ENCODE data around the gene LIM2. TPM values are rescaled to one million over a fixed set of nuclear protein-coding genes. Genes with fewer than 3 reads are reported as not detected.

LIM2 gene
- total RNA-seq, 2 experiments from 2014 or later, result not detected

- POLR2A ChIA-PET, result no interaction called here
- H3K4me1 ChIP-seq (ENCODE audit: insufficient read depth, low read length, poor library complexity, severe bottlenecking), result peaks cover 19% of the 10 kb centered on the region
- H3K36me3 ChIP-seq (ENCODE audit: insufficient read depth, low read length), result no peaks in the 10 kb centered on the region
- TF ChIP-seq EZH2phosphoT487 (IDR thresholded peaks at IDR 0.05; ENCODE audit: borderline replicate concordance, low read depth, low read length) (no peak), CTCF (conservative IDR thresholded peaks at IDR 0.05; ENCODE audit: low read length) (no peak)
- H3K9me2 ChIP-seq (ENCODE audit: insufficient read depth, low read length), result no peaks in the 10 kb centered on the region
- intact Hi-C loops (cut with micrococcal nuclease; ENCODE audit: unreplicated experiment), result no loop called here
- H4K20me1 ChIP-seq (ENCODE audit: insufficient read depth, low read length), result no peaks in the 10 kb centered on the region
- no peak overlapping the region for H2AFZ ChIP-seq (ENCODE audit: low read length)
- no peak overlapping the region for H3K4me3 ChIP-seq (ENCODE audit: low read depth, low read length, poor library complexity, severe bottlenecking)
- DNase-seq (ENCODE audit: low spot score), result no peak
- H3K79me2 ChIP-seq (ENCODE audit: insufficient read depth, low read depth, low read length), result no peaks in the 10 kb centered on the region
- H3K27ac ChIP-seq (ENCODE audit: low read depth, low read length, poor library complexity, severe bottlenecking), result no peak overlapping the region
- H3K9me3 ChIP-seq (ENCODE audit: low read length), result no peaks in the 10 kb centered on the region
- no TSS peak for BruUV-seq (replicated peaks)
- H3K4me2 ChIP-seq (ENCODE audit: low read length), result no peak overlapping the region
- CTCF ChIA-PET (ENCODE audit: unreplicated experiment), result no interaction called here
These were observed 16.5 kb downstream of the LIM2 start for GRCh38 chr19:51371186-51371690.

GRCh38 chr19:51370230-51370629 lies 17.5 kb downstream of the LIM2 start:
- Histone ChIP-seq H3K4me3 (ENCODE audit: low read depth, low read length, poor library complexity, severe bottlenecking) (no peak overlapping the region), H3K4me2 (ENCODE audit: low read length) (no peak overlapping the region), H3K9me2 (ENCODE audit: insufficient read depth, low read length) (no peaks in the 10 kb centered on the region), H3K4me1 (ENCODE audit: insufficient read depth, low read length, poor library complexity, severe bottlenecking) (peaks cover 23% of the 10 kb centered on the region), H3K36me3 (ENCODE audit: insufficient read depth, low read length) (no peaks in the 10 kb centered on the region), H4K20me1 (ENCODE audit: insufficient read depth, low read length) (no peaks in the 10 kb centered on the region), H3K27ac (ENCODE audit: low read depth, low read length, poor library complexity, severe bottlenecking) (no peak overlapping the region), H3K79me2 (ENCODE audit: insufficient read depth, low read depth, low read length) (peaks cover 8% of the 10 kb centered on the region; the same call in 1 of the 2 replicates), H2AFZ (ENCODE audit: low read length) (no peak overlapping the region), H3K9me3 (ENCODE audit: low read length) (no peaks in the 10 kb centered on the region)
- TF ChIP-seq EZH2phosphoT487 (IDR thresholded peaks at IDR 0.05; ENCODE audit: borderline replicate concordance, low read depth, low read length), result no peak
- no peak for TF ChIP-seq CTCF (conservative IDR thresholded peaks at IDR 0.05; ENCODE audit: low read length)
- no peak for DNase-seq (ENCODE audit: low spot score)
- intact Hi-C loops (cut with micrococcal nuclease; ENCODE audit: unreplicated experiment), result no loop called here
- CTCF ChIA-PET (ENCODE audit: unreplicated experiment), result no interaction called here
- BruUV-seq (replicated peaks), result no TSS peak
- POLR2A ChIA-PET, result no interaction called here

DNA sequence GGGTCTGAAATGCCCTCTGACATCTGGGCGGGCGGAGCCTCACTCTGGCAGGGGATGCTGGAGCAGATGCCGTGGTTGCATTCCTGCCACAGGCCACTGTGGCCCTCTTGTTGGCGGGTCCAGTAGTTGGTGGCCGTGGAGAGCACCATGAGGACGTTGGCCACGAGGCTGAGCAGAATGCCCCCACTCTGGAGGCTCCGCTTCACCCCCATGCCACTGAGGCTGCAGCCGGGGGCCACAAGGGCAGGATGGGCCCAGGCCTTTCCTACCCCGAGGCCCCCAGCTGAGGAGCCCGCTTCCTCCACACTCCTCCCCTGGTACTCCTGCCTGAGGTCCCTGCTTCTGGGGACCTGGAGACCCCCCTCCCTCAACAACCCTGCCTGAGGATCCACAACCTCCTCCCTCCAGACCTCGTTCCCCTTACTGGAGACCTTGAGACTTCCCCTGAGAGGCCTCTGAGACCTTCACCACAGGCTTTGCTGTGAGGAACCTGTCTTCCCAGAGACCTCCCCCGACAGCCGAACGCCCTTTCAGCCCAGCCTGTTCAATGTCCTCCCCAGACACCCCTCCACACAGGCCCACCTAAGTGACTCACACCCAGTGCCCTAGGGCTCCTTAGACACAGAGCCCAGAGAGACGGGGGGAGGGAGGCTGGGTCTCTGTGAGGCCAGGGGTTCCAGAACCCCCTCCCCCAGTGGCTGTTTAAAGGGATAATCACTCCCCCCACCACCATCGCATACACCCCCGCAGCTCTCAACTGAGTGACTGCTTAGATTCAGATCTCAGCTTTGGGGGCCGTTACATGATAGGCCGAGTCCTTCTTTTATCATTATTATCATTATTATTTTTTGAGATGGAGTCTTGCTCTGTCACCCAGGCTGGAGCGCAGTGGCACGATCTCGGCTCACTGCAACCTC lies 19.1 kb downstream of the LIM2 start, which contains the start of gene CLDND2:
CLDND2 (minus strand) TSS at position 638 of the 917 bp plus-strand sequence; CDS start at position 212, 426 bp downstream.
- Histone ChIP-seq H2AFZ (ENCODE audit: low read length) (peak within 1 kb of the TSS; percentile 73), H3K4me2 (ENCODE audit: low read length) (peak within 1 kb of the TSS; percentile 95), H3K9me2 (ENCODE audit: insufficient read depth, low read length) (no peaks in the 10 kb centered on the region), H3K79me2 (ENCODE audit: insufficient read depth, low read depth, low read length) (peaks cover 10% of the 10 kb centered on the region; the same call in 1 of the 2 replicates), H3K36me3 (ENCODE audit: insufficient read depth, low read length) (no peaks in the 10 kb centered on the region), H3K4me1 (ENCODE audit: insufficient read depth, low read length, poor library complexity, severe bottlenecking) (peaks cover 32% of the 10 kb centered on the region), H3K27ac (ENCODE audit: low read depth, low read length, poor library complexity, severe bottlenecking) (peak within 1 kb of the TSS; percentile 55), H3K9me3 (ENCODE audit: low read length) (no peaks in the 10 kb centered on the region), H3K4me3 (ENCODE audit: low read depth, low read length, poor library complexity, severe bottlenecking) (peak within 1 kb of the TSS; percentile 78), H4K20me1 (ENCODE audit: insufficient read depth, low read length) (no peaks in the 10 kb centered on the region)
- peak; percentile 22 for DNase-seq (ENCODE audit: low spot score)
- BruUV-seq (replicated peaks), result no TSS peak
- ChIA-PET CTCF (ENCODE audit: unreplicated experiment) (no interaction called here), POLR2A (interaction anchor here (0.7 to 1.3 kb wide), 2 partner anchors 27 to 68 kb away, joined by 3 to 6 read pairs; no protein-coding TSS in a partner anchor)
- TF ChIP-seq CTCF (conservative IDR thresholded peaks at IDR 0.05; ENCODE audit: low read length) (no peak), EZH2phosphoT487 (IDR thresholded peaks at IDR 0.05; ENCODE audit: borderline replicate concordance, low read depth, low read length) (no peak)
- intact Hi-C loops (cut with micrococcal nuclease; ENCODE audit: unreplicated experiment), result no loop called here
